HS-5 (cell line): ENCODE data around the gene SKA1.
"Not testable (repeated sequence)": the region's sequence is repeated elsewhere in the genome, so short reads cannot be mapped to it uniquely, and the experiment has no call there.

Experiments
- DNase-seq: peaks from one replicate; pipeline ENCODE4 v3.0.0-alpha.2; 2012; ENCODE audit warnings: low read depth

SKA1 gene

DNA sequence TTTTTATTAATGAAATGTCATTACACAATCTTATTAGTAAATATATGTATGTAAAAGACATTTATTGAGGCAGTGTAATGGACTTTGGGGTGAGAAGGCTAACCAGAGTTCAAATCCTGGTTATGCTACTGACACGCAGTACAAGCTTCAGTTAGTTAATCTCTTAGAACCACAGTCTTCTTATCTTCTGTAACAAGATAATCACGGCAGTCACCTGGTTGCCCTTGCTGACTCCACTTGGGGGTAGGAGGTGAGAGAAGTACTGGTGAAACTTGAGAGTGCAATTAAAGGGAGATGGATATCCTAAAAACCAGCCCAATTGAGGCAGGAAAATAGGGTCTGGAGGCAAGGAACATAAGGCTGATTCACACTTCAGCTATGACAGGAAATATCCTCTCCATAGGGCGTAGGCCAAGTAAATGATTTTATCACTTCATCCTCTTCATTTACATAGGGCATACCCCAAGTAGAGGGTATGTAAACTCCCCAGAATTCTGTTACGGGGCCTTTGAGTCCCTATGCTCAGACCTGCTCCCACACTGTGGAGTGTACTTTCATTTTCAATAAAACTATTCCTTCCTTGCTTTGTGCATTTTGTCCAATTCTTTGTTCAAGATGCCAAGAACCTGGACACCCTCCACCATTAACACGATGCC is 21.3 kb downstream of the SKA1 start:
- DNase-seq = no peak

DNA sequence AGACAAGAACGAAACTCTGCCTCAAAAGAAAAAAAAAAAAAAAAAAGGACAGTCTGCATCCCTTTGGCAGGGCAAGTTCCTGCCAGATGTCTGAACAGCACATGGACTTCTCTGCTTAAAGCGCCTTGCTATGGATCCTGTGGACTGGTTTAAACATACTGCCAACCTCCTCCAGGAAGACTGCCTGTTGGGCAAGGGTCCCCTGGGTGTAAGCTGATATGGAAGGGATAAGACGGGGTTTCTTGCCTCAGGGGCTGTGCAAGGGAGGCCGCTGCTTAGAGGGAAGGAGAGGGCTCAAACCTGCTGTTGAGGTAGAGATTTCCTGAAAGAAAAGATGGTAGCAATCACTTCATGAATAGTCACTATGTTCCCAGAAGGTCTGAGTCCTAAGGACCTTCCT is 22.2 kb downstream of the SKA1 start:
- DNase-seq = no peak

GRCh38 chr18:50398099-50398498 is 23.3 kb downstream of the SKA1 start:
- no peak for DNase-seq

DNA sequence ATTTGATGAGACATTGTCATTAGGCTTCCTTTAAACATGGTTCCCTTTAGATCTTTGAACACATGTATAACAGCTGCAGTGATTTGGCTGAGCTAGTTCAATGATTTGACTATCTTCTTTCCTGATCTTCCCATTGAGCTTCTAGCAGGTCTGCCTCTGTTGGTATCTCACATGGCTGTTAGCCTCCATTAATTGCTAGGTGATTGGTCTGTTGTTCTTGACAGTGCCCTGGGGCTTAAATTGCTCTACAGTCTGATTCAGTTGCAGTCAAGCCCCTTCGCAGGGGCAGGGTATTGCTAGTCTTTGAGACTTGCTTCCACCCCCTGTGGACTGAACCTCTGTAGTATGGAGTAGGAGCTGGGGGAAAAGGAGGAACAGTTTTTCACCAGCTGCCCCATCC is 24.1 kb downstream of the SKA1 start:
- DNase-seq = no peak

GRCh38 chr18:50399582-50399981 is 24.7 kb downstream of the SKA1 start:
- DNase-seq = no peak

GRCh38 chr18:50400438-50400837 is 25.6 kb downstream of the SKA1 start:
- DNase-seq = not testable (repeated sequence)

DNA sequence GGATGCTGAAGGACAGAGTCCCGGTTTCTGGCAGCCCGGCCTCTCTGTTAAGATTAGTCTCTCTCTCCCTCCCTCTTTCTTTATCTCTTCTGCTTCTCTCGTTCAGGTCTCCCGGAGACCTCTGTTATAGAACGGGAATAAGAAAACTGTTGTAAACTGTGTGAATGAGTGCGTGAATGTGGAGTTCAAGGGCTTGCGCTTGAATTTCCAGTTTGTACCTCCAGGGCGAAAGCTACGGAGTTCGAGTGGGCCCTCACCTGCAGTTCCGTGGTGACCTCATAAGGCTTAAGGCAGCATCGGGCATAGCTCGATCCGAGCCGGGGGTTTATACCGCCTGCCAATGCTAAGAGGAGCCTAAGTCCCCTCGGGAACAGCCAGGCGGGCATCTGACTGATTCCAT is 26.4 kb downstream of the SKA1 start:
- DNase-seq = no peak

DNA sequence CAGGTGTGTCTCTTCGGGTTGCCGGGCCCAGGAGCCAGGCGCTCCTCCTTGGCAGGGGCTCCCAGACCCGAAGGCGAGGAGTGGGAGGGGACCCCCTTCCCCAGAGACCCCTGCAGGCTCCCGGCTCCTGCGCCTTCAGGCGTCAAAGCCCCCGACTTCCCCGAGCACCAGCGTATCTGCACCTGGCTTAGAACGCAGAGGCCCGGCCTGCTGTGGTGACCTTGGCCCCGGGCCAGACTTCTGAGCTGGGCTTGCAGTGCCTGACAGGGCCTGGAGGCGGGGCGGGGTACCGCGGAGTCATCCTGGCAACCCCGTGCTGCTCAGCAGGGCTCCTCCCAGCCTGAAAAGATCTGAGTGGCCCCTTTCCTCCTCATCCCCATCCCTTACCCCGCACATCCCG is 27.0 kb downstream of the SKA1 start:
- no peak for DNase-seq

DNA sequence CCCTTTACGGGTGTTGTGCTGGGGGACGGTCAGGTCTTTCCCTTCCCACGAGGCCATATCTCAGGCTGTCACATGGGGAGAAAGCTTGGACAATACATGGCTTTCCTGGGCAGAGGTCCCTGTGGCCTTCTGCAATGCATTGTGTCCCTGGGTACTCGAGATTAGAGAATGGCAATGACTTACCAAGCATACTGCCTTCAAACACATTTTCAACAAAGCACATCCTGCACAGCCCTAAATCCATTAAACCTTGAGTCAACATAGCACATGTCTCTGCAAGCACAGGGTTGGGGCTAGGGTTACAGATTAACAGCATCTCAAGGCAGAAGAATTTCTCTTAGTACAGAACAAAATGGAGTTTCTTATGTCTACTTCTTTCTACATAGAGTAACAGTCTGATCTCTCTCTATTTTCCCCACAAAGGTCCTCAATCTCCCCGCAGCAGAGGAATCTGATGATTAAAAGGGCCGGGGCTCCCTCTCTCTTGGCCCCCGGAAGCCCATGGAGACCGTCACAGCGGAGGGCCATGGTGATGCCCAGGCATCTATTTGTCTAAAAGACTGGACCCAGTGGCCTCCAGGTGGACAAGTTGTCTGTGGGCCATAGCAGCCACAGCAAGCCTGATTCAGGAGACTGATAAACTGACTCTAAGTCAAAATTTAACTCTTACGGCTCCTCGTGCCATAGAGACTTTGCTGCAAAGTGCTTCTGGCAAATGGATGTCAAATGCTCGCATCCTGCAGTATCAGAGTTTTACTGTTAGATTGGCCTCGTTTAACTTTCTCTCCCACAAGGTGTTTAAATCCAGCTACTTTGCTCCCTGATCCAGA is 30.1 kb downstream of the SKA1 start:
- DNase-seq = not testable (repeated sequence)

DNA sequence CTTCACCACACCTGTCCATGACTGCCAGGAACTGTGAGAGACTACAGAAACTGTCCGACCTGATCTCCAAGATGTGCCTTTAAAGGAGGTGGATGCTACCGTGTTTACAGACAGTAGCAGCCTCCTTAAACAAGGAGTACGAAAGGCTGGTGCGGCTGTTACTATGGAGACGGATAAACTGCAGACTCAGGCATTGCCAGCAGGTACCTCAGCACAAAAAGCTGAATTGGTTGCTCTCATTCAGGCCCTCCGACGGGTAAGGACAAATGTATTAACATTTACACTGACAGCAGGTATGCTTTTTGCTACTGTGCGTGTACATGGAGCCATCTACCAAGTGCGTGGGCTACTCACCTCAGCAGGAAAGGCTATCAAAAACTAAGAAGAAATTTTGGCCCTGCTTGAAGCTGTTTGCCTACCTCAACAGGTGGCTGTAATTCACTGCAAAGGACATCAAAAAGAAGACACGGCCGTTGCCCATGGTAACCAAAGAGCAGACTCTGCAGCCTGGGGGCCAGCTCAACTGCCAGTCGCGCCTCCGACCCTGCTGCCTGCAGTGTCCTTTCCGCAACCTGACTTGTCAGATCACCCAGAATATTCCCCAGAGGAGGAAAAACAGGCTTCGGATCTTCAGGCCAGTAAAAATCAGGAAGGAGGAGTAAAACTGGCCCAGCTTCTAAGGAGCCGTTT is 30.9 kb downstream of the SKA1 start:
- no peak for DNase-seq

- DNase-seq = no peak
Measured at GRCh38 chr18:50409236-50409635, 34.4 kb downstream of the SKA1 start.

DNA sequence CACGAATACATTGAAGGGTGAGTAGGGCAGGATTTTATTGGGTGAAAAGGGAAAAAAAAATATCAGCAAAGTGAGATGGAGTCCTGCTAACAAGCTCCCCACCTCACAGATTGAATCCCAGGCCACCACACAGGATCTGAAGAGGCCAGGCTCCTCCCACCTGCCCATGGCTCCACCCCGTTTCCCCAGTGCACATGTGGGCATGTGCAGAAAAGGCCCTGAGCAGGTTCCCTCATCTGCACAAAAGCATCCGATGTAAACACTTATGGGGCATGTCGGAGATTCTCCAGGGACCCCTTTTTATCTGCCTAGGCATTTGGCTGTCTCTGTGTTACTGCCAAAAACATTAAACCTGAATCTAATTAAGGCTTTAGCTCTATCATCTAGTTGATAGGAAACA is 35.2 kb downstream of the SKA1 start:
- no peak for DNase-seq

DNA sequence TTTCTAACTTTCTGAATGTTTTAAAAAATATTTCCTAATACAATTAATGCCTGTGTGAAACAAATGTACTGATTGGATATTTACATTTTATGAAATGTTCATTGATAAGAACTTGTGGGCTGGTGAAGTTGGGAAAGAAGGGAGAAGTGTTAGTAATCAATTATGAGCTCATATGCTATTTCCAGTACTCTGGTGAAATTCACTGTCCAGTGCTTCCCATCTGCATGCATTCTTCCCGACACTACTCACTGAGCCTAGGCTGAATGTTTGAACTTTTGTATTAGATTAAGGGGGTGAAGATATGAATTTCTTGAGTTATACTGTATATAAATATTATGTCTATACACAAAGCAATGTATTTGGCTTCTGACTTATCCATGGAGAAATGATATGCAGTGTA is 36.0 kb downstream of the SKA1 start:
- peak; percentile 42 for DNase-seq

- DNase-seq = not testable (repeated sequence)
Measured at GRCh38 chr18:50416832-50417231, 42.0 kb downstream of the SKA1 start.

DNA sequence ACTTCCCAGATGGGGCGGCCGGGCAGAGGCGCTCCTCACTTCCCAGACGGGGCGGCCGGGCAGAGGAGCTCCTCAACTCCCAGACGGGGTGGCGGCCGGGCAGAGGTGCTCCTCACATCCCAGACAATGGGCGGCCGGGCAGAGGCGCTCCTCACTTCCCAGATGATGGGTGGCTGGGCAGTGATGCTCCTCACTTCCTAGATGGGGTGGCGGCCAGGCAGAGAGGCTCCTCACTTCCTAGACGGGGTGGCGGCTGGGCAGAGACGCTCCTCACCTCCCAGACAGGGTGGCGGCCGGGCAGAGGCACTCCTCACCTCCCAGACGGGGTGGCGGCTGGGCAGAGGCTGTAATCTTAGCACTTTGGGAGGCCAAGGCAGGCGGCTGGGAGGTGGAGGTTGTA is 42.9 kb downstream of the SKA1 start:
- DNase-seq = not testable (repeated sequence)

DNA sequence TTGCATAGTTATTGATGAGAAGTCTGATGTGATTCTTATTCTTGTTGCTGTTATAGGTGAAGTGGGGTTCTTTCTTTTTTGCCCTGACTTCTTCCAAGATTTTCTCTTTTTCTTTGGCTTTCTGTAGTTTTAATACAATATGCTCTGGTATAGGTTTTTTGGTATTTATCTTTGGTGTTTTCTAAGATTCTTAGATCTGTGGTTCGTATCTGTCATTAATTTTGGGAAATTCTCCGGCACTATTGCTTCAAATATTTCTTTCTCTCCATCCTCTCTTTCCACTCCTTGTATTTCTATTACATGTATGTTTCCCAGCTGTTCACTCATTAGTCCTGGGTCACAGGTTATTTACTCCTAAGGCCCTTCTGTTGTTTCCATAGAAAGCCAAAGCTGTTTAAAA is 43.8 kb downstream of the SKA1 start:
- no peak for DNase-seq

DNA sequence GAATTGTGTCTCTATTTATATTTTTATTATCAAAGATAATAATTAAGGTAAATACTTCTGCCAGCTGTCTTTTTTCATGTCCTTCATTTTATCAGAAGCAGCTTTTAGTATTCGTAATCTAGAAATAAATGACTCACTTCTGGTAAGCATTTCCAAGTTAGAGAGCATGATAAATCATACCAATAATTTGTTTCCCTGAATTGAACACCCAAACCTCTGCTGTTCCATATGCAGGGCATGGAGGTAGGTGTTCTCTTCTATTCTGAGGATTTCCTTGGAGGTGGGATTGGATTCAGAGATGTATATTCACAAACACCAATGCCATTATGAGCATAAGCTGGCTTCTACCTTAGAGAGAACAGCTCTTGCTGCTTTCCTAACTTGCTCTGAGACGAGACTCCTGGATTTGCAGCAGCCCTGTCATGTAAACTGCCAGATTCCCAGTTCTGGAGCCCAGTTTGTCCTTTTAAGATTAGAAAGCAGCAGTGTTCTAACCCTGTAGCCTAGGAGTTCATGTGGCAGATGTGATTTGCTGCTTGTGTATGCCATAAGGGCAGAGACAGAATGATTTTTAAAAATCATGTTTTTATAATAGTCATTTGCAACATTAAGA is 47.5 kb downstream of the SKA1 start:
- DNase-seq = no peak

DNA sequence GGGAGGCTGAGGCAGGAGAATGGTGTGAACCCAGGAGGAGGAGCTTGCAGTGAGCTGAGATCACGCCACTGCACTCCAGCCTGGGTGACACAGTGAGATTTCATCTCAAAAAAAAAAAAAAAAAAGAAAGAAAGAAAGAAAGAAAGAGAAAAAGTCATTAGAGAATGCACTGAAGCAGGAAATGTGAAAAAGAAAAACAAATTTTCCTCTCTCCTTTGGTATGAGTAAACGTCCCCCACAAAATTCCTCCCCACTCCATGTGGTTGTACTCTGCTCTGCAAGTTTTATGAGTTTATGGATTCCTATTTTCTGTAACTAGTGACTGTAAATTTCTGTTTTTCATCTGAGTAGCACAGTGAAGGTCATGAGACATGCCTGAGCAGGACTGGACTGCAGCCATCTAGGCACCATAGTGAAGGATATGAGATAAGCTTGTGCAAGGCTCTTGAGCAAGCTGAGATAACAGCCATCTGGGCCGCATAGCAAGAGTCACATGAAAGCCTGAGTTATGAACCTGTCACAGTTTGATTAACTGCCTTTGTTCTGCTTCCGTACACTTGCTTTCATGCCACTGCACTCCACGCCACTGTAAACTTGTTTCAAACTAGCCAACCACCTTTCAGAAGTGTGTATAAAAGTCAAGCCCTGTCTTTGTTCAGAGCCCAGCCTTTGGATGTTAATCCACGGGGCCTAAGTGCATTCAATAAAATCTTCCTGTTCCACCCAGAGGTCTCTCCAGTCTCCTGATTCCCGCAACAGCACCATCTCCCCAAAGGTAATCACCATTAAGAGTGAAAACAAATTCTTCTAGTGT is 50.2 kb downstream of the SKA1 start:
- no peak for DNase-seq

- no peak for DNase-seq
Measured at GRCh38 chr18:50427896-50428295, 53.0 kb downstream of the SKA1 start.

GRCh38 chr18:50428531-50429206 is 53.8 kb downstream of the SKA1 start:
- no peak for DNase-seq
